Hindlimb muscle (tissue), 1 donor: ENCODE data around the gene OR2T5. TPM values are rescaled to one million over a fixed set of nuclear protein-coding genes. Genes with fewer than 3 reads are reported as not detected.
"Not testable (repeated sequence)": the region's sequence is repeated elsewhere in the genome, so short reads cannot be mapped to it uniquely, and the experiment has no call there.

ENCODE experiments used
- DNase-seq: peaks from one replicate; pipeline ENCODE4 v3.0.0-alpha.2; 2013
- polyA plus RNA-seq: library from polyadenylated mRNA; unstranded; fragments of 120-200 nt; gene quantifications from one replicate; pipeline ENCODE4 v1.2.1, GENCODE V29; 2013; ENCODE audit not compliant: insufficient read length

The OR2T5 gene, protein sequence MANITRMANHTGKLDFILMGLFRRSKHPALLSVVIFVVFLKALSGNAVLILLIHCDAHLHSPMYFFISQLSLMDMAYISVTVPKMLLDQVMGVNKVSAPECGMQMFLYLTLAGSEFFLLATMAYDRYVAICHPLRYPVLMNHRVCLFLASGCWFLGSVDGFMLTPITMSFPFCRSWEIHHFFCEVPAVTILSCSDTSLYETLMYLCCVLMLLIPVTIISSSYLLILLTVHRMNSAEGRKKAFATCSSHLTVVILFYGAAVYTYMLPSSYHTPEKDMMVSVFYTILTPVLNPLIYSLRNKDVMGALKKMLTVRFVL
- not detected for polyA plus RNA-seq

DNA sequence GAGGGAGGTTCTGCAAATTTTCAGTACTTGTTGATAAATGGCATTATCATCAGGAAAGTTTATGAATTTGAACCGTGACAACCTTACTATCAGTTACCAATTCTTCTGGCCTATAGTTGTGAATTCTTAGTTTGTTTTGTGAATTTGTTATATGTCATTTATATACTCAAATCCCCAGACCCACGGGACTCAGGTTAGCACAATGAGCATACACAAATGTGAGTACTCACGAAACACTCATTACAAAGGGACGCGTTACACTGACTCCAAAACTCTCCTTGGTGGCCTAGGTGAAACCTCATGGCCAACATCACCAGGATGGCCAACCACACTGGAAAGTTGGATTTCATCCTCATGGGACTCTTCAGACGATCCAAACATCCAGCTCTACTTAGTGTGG lies at the start of gene OR2T5:
Gene OR2T5, plus strand, starts transcription at position 301 of the 400 bp plus-strand sequence. Its CDS starts 0 bp downstream, at position 301.
- not testable (repeated sequence) for DNase-seq

DNA sequence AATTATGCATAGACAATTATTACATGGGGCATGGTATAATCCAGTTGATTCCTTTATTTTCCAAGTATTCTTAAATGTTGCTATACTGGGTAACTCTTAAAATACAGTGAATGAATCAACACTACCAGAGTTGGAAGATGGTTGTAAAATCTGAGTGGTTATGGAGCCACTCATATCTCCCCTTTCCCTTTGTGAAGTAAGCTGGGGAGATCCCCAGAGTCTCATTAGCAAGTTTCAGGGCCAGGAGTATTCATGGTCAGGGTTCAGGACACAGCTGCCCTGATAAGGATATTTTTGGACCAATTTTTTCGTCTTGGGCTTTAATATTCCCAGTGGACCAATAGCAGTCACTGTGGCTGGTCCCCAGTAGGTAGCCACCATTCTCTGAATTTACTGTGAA lies 49.7 kb upstream of the OR2T5 start:
- DNase-seq = not testable (repeated sequence)

DNA sequence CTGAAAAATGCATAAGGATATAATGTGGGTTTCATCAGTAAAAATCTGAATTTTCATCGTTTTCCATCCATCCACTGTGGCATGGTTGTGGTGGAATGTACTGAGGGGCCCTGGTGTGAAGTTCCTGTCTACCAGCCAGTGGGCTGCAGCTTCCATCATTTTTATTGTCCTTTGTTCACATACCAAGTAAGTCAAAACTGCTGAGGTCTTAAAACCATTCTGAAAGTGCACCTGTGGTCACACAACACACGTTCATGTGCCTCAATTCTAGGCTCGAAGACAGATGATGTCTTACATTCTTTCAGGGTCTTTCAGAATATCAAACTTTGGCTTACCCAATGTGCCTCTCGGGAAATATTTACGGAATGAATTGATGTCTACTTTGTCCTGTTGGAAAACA lies 49.1 kb upstream of the OR2T5 start:
- not testable (repeated sequence) for DNase-seq

DNA sequence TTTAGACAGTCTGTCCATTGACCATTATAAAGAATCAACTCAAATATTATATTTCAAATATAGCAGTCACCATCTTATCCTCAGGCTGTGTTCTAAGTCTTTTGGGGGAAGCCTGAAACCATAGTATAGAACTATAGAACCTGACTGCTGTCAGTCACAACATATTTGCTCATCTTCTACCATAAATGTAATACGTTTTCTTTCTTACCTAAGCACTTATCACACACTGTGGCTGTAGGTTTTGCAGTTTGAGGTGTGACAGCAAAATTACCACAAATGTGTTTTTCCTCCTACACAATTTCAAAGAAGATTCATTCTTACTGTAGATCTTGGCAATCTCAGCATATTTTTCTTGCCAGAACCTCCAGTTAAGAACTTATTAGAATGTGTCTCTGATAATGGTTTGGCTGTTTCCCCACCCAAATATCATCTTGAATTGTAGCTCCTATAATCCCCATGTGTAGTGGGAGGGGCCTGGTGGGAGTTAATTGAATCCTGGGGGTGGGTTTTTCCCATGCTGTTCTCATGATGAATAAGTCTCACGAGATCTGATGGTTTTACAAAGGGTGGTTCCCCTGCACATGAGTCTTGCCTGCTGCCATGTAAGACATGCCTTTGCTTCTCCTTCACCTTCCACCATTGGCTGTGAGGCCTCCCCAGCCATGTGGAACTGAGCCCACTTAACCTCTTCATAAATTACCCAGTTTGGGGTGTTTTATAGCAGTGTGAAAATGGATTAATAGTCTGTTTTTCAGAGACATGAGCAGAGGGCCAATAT lies 45.7 kb upstream of the OR2T5 start:
- DNase-seq = not testable (repeated sequence)

DNA sequence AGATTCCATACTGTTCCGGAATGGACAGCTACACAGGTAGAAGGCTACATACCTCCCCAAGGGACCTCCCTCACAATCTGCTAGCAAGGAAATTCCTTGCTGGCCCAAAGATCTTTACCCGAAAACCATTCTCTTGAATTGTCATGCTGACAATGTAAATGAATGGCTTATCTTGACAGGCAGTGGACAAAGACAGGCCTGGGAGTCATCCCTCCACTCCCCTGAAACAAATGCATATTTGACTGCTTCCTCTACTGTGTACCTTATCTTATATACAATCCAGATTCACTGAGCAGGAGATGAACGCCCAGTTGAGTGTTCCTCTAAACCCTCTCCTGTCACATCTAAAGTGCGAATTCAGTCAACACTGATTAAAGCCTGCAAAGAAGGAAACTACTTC lies 43.8 kb upstream of the OR2T5 start:
- DNase-seq = not testable (repeated sequence)

- not testable (repeated sequence) for DNase-seq
Measured at GRCh38 chr1:248445399-248445798, 43.0 kb upstream of the OR2T5 start, which contains the start of gene OR2T2. TSS of gene OR2T2 (plus strand) at chr1:248445637. CDS start at chr1:248452798, 7,161 bp downstream.

DNA sequence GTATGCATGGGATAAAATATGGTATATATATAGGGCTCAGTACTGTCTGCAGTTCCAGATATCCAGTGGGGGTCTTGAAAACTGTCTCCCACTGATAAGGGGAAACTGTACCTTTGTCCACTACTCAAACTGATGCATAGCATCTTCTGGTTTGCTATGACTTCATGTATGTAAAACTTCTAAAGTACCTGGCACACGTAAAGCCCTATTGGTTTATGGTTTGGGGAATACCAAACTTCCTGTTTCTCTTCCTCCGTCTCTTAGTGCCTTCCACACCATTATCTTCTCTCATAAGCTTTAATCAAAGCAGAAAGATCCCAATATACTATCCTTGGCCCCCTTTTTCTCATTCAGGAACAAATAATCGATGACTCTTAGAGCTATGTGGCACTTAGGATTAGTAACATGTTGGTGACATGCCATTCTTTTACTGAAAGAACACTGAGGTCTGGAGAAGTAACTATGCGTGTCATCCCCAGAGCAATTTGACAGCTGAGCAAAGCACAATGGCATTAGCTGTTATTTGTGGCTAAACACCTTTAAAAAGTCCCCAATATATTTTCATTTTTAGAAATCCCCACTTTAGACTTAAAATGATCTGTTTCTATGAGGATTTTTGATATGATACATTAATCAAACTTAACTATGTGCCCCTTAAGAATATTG lies 39.8 kb upstream of the OR2T5 start:
- not testable (repeated sequence) for DNase-seq

GRCh38 chr1:248449821-248450465 lies 38.4 kb upstream of the OR2T5 start:
- not testable (repeated sequence) for DNase-seq

DNA sequence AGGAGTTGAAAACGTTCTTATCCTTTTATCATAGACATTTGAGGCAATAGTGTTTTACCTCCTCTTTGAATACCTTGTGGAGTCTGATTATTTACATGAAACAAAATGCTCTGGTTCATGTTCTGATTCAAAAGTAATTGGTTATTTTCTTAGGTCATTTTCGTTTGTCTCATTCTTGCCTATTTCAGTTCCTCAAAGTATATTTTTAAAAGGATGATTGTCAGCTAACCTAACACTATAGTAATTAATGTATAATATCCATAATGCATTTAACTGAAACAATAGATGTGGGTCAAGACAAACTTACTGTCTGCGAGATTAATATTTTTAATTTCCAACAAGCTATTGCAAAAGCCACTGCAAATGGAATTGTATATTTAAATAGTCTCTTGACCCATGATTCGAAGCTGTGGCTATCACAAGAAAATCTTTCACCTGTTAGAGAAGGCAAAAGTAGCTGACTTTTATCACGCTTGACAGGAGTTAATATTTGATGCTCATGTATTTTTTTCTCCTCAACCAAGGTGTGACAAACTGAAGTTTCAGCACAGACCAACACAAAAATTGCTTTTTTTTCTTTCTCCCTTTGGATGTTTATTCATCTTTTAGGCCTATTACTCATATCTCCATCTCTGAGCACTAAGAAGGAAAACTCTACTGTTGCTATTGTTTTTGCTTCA lies 37.8 kb upstream of the OR2T5 start:
- DNase-seq = not testable (repeated sequence)

- not testable (repeated sequence) for DNase-seq
Measured at GRCh38 chr1:248453619-248454018, 34.8 kb upstream of the OR2T5 start.

- not testable (repeated sequence) for DNase-seq
Measured at GRCh38 chr1:248455045-248455444, 33.3 kb upstream of the OR2T5 start.

DNA sequence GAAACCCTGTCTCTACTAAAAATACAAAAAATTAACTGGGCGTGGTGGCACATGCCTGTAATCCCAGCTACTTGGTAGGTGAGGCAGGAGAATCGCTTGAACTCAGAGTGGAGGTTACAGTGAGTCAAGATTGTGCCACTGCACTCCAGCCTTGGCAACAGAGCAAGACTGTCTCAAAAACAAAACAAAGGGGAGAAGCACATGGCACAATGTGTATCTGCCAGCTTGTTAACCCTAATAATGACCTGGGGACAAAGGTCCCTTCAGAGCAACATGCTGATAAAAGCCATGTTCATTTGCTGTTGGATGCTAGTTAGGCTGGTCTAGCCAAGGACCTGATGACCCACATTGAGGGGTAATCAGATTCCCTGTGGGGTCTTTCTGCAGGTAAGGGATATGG lies 31.8 kb upstream of the OR2T5 start:
- DNase-seq = not testable (repeated sequence)

- DNase-seq = not testable (repeated sequence)
Measured at GRCh38 chr1:248459117-248459516, 29.3 kb upstream of the OR2T5 start.

DNA sequence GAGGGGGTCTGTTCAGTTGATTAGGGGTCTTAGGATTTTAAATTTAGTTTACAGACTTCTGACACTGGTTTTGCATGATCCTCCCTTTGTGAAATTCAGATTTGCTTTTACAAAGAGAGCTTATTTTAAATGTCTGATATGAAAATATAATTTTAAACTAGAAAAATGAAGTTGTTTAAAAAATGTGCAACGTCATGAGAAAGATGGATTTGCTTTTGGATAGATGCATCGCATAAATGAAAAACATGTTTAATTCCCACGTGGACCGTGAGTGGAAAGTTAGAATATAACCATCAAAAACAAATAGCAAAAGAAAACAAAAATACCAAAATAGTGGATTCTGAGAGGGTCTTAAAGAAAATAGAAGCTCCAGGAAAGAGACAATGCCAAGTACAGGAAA lies 17.2 kb upstream of the OR2T5 start:
- DNase-seq = no peak

DNA sequence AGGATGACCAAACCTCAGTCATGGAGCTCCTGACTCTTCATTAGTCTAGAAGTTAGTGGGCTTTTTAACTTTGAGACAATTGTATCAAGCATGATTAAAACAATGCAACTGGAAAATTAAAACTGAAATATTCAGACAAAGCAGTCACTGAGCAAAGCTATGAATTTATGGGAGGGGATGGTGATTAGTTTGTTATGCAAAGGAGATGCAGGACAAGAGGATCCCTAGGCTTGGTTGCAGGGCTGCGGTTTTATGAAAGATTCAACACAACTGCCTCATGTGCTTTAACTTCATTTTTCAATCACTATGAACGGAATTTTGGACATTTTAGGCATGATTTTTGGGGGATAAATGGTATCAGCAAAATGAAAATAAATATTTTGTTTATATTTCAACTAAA lies 16.3 kb upstream of the OR2T5 start:
- not testable (repeated sequence) for DNase-seq

- not testable (repeated sequence) for DNase-seq
Measured at GRCh38 chr1:248473051-248473450, 15.3 kb upstream of the OR2T5 start, which contains the start of gene OR2T3. TSS of gene OR2T3 (plus strand) at chr1:248473351. CDS start at chr1:248473351, 0 bp downstream.

GRCh38 chr1:248475660-248476059 lies 12.7 kb upstream of the OR2T5 start:
- DNase-seq = not testable (repeated sequence)

DNA sequence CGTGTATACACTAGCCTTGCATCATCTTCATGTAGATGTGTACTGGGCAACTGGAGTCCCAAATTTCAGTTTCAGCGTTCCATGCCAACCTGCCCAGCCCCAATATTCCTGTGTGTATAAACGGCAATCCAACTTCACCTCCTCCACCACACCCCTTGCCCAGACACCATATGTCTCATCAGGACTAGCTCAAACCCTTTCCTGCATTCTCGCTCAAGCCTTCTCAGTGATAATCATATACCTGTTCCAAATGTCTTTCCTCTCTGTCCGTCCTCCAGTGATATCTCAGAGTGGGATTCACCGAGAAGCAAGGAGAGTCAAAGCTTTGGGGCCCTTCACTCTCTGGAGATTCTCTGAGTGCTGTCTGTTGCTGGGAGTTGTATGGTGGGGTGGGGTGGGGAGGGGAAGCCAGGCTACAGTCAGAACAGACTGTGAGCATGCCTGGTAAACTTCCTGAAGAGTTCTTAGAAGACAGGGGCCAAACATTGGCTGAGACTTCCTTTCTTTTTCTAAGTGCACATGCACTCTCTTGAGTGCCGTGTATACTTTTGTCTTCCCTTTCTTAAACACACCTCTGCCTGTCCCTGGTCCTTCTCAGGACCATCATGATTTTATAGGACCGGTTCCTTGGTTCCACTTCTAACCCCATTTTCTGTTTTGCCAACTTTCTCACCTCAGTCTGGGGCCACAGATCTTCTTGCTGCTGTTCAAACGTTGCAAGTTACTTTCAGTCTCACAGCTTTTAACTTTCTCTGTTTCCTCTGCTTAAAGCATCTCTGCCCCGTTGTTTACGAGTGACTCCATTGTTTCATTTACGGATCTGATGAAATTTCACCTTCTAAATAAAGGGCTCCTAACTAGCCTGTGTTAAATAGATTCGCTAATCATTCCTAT lies 6.5 kb upstream of the OR2T5 start:
- not testable (repeated sequence) for DNase-seq

GRCh38 chr1:248496661-248497060 lies 8.3 kb downstream of the OR2T5 start:
- DNase-seq = not testable (repeated sequence)

- not testable (repeated sequence) for DNase-seq
Measured at GRCh38 chr1:248500305-248501035, 12.1 kb downstream of the OR2T5 start.
